Endometrial microvascular endothelial cells (primary cell): ENCODE measurements around the gene MYO10. TPM values are rescaled to one million over a fixed set of nuclear protein-coding genes. Genes with fewer than 3 reads are reported as not detected.

ENCODE experiments used
- in situ Hi-C: cut with HindIII; loops from 2 replicates; pipeline ENCODE4 v1.10.0; 2017; ENCODE audit warnings: low sequenced_read_pairs, low pct_unique_long_range_greater_than_20kb; ENCODE audit errors: inconsistent ontology term
- total RNA-seq: library from RNA; depleted of rRNA; stranded (reverse); fragments of >200 nt; gene quantifications from one replicate; pipeline ENCODE4 v1.2.3, GENCODE V29; 2015; ENCODE audit errors: inconsistent ontology term

Gene MYO10
- total RNA-seq, 1 donor from 2014 or later, result 36.3 TPM

GRCh38 chr5:16920109-16920816 is 15.8 kb downstream of the MYO10 start:
- in situ Hi-C loops, result no loop called here

GRCh38 chr5:16918891-16919671 is 17.0 kb downstream of the MYO10 start:
- in situ Hi-C loops, result no loop called here

DNA sequence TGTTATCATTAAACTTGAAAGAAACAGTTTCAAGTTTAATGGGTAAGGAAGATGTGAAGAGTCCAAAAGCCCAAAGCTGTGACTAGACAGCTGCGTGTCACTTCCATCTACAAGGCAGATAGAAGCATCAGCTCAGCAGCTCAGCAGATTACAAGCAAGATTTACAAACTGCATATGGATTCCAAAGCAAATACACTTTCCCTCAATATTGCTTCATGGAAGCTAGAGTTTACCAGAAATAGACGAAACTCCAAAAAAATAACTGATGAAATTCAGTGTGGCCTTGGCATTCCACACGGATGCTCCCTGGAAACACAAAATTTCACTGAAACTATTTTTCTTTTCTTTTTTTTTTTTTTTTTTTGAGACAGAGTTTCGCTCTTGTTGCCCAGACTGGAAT is 17.9 kb downstream of the MYO10 start:
- in situ Hi-C loops, result no loop called here

DNA sequence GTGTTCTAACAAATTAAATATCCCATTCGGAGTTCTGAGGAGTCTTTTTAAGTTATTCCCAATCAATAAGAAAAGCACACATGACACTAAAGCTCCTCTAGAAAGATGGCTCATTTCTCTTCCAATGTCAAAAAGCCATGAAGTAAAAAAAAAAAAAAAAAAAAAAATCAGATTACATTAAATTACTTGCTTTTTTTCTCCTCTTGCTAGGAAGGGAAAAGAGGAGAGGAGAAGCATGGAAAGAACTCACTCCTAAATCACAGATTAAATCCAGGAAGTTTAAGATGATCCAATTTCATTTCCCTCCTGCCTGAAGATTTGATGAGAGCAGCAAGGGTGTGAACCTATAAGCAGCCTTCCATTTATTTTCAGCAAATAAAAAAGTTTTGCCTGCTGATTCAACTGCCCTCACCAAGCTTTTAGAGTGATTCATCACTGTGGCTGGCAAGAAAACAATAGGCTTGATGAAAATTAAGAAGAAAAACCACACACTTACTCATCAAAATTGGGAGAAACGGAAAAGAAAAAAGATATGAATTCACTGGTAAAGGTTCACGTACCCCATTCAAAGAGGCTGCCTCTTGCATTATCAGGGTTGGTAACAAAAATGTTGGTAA is 19.7 kb downstream of the MYO10 start:
- in situ Hi-C loops, result no loop called here

DNA sequence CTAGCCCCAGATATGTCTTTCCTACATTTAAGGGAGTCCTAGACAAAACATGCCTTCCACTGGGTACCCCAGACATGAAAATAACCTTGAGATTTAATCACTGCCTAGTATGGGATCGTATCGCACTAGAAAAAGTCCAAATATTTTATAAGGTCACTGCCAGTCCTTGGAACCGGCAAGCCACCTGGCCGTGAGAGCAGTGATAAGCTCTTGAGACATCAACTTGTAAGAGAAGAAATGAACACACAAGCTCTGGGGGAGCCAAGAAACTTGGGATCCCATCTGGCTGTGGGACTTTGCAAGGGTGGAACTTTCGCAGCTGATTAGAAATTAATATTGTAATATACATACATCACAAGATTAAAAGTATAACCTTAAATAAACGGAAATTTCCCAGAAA is 21.5 kb downstream of the MYO10 start:
- in situ Hi-C loops, result no loop called here

GRCh38 chr5:16914108-16914435 is 22.0 kb downstream of the MYO10 start:
- in situ Hi-C loops, result no loop called here

DNA sequence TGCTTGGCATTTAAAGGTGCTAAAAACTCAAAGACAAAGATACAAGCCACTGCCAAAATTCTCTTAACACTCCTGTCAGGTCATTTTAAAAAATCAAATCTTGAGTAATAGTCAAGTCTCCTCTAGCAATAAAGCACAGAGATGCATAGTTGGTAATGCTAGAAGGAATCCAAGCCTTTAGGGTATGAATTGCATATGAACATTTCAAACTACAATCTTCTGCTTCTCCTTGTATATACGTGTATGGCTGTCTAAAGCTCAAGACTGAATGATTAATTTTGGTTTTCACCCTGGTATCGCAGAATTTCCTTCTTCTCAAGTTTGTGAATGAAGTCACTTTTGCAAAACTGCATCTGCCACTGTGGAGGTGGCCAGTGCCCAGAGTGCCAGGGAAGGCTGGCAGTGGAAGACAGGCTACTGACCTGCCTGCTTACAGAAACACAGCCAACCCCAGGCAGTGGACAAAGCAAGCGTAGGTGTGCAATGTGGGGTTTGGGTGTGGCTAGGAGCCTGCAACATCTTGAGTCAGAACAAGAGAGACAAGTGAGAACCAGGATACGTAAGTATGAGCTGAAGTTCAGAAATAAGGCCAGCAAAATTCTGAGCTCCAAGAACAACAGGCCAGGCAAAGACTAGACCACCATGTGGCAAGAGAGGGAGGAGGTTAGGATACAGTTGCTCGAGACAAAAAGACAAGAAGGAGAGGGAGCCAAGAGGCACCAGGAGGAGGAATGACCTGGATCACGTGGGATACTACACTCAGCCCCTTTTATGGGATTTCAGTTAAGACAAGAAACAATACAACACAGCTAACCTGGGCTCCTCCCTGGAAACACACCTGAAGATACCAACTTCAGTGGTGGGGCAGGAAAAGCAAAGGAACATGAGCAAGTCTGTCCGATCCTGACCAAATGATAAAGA is 22.6 kb downstream of the MYO10 start:
- in situ Hi-C loops, result no loop called here

DNA sequence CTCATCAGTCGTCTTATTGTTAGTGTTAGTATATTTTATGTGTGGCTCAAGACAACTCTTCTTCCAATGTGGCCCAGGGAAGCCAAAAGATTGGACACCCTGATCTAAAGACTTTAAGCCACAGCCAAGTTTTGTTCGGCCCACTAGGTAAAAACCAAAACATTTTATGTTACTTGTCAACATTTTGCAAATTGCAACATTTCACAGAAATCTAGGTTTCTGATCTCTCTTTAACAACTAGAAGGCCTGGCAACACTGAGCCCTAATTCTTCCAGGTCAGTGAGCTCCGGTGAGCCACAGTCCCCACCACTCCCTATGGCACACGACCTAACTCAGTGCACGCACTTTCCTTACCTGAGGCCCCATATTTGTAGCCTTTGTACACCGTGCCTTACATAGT is 24.0 kb downstream of the MYO10 start:
- in situ Hi-C loops, result no loop called here

DNA sequence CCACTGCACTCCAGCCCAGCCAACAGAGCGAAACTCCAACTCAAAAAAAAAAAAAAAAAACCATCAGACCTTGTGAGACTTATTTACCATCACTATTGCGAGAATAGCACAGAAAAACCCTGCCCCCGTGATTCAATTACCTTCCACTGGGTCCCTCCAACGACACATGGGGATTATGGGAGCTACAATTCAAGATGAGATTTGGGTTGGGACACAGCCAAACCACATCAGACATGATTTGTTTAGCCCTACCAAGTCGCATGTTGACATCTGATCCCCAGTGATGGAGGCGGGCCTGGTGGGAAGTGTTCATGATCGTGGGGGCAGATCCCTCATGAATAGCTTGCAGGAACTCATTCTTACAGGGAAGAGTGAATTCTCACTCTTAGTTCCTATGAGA is 26.6 kb downstream of the MYO10 start:
- in situ Hi-C loops, result no loop called here

- in situ Hi-C loops, result no loop called here
Observed at GRCh38 chr5:16907270-16907669, 28.8 kb downstream of the MYO10 start.

- in situ Hi-C loops, result no loop called here
Observed at GRCh38 chr5:16906255-16906654, 29.8 kb downstream of the MYO10 start.

- in situ Hi-C loops, result no loop called here
Observed at GRCh38 chr5:16903480-16904300, 32.4 kb downstream of the MYO10 start.

DNA sequence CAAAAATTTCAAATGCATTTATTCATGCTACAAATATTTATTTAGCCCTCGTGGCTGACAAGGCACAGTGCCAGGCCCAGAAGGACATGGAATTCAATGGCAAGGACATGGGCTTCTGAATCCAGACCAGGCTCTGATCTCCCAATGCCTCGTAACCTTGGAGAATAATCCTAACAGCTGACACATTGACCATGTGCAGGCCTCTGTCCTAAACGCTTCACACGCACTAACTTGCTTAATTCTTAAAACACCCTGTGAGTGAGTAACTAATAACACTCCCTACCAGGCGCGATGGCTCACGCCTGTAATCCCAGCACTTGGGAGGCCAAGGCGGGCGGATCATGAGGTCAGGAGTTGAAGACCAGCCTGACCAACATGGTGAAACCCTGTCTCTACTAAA is 33.2 kb downstream of the MYO10 start:
- in situ Hi-C loops, result no loop called here

- in situ Hi-C loops, result no loop called here
Observed at GRCh38 chr5:16901021-16901644, 35.0 kb downstream of the MYO10 start.

- in situ Hi-C loops, result no loop called here
Observed at GRCh38 chr5:16899171-16899570, 36.9 kb downstream of the MYO10 start.

- in situ Hi-C loops, result no loop called here
Observed at GRCh38 chr5:16897800-16898199, 38.3 kb downstream of the MYO10 start.

DNA sequence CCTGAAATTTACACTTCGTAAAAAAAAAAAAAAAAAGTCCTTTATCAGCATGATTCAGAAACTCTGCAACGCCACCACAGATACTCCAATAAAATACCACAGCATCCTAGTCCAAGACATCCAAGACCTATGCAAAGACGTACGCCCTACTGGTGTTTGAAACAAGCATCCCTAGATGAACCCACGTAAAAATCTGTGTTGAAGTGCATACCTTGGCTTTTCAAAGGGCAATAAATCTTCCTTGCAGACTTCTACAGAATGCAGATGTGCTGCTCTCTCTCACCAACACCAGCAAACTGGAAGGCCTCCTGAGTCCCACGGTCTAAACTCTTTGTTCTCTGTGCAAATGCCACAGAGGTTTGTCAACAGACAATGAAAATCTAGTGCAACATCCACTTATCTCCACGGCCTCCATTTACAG is 38.8 kb downstream of the MYO10 start:
- in situ Hi-C loops, result no loop called here

DNA sequence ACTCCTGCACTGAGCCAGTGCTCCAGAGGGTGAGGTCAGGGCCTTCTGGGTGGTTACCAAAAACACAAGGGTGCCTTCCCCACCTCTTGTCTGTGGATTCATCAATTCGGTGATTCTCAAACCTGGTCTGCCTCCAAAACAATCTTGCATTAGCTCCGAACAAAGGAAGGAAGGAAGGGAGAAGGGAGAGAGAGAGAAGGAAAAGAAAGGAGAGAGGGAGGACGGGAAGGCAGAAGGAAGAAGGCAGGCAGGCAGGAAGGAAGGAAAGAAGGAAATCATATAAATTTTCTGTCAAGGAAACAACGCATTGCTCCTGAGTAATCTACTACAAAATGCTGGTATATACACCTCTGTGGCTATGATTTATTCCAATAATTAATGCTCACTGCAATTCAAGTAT is 39.3 kb downstream of the MYO10 start:
- in situ Hi-C loops, result no loop called here
